ENCODE results near the gene CASP8. TPM values are rescaled to one million over a fixed set of nuclear protein-coding genes. Genes with fewer than 3 reads are reported as not detected.
A peak's percentile ranks its signal among the peaks of the same experiment; 100 is the strongest.

The CASP8 gene
- total RNA-seq, 4 donors from 2014 or later = 4.9 to 17.9 (median 5.3) TPM

- 31% methylated on average over 8 of the region's 8 CpGs for WGBS
- no peaks in the 10 kb centered on the region for H3K27me3 ChIP-seq
- no peak overlapping the region for H3K4me3 ChIP-seq
- H3K4me1 ChIP-seq = peaks cover 14 to 28% (median 22%) of the 10 kb centered on the region in 4 donors
- no peaks in the 10 kb centered on the region for H3K36me3 ChIP-seq
- intact Hi-C loops (cut with DNase I) = no loop called here
- H3K9me3 ChIP-seq = no peaks in the 10 kb centered on the region
- peak overlapping the region in 1 of 4 donors; percentile 7 for H3K27ac ChIP-seq (replicated peaks in 1 of 4)
- peak; percentile 95 for DNase-seq (ENCODE audit: extremely low spot score)
- TF ChIP-seq CTCF (IDR thresholded peaks at IDR 0.05) = peak; percentile 67 to 84 (median 71)
- TF ChIP-seq POLR2AphosphoS5 (IDR thresholded peaks at IDR 0.05) = peak; percentile 48 to 63
- TF ChIP-seq EP300 (IDR thresholded peaks at IDR 0.05) = no peak
Measured at GRCh38 chr2:201231781-201232466, 28.4 kb upstream of the CASP8 start.

GRCh38 chr2:201232467-201232815, 27.9 kb upstream of the CASP8 start:
- TF ChIP-seq CTCF (IDR thresholded peaks at IDR 0.05) (no peak), EP300 (IDR thresholded peaks at IDR 0.05) (no peak), POLR2AphosphoS5 (IDR thresholded peaks at IDR 0.05) (no peak), POLR2A (IDR thresholded peaks at IDR 0.05; ENCODE audit: low read depth) (no peak)
- Histone ChIP-seq H3K4me1 (peaks cover 14 to 29% (median 22%) of the 10 kb centered on the region in 4 donors), H3K27me3 (no peaks in the 10 kb centered on the region), H3K27ac (replicated peaks in 1 of 4) (peak overlapping the region in 1 of 4 donors; percentile 7), H3K9me3 (no peaks in the 10 kb centered on the region), H3K36me3 (no peaks in the 10 kb centered on the region), H3K4me3 (no peak overlapping the region)
- WGBS = 70% methylated on average over 3 of the region's 3 CpGs
- no peak for DNase-seq (ENCODE audit: extremely low spot score)
- intact Hi-C loops (cut with DNase I) = no loop called here

- Histone ChIP-seq H3K4me3 (peak overlapping the region; percentile 15 to 38 (median 25)), H3K4me1 (peaks cover 14 to 29% (median 22%) of the 10 kb centered on the region in 4 donors), H3K27ac (replicated peaks in 1 of 4) (peak overlapping the region; percentile 10 to 39 (median 18)), H3K27me3 (no peaks in the 10 kb centered on the region), H3K9me3 (no peaks in the 10 kb centered on the region), H3K36me3 (no peaks in the 10 kb centered on the region)
- intact Hi-C loops (cut with DNase I) = no loop called here
- 48% methylated on average over 8 of the region's 8 CpGs for WGBS
- TF ChIP-seq POLR2AphosphoS5 (IDR thresholded peaks at IDR 0.05) (peak in 1 of 2 donors; percentile 30), POLR2A (IDR thresholded peaks at IDR 0.05; ENCODE audit: low read depth) (no peak), CTCF (IDR thresholded peaks at IDR 0.05) (no peak)
- peak; percentile 89 for DNase-seq (ENCODE audit: extremely low spot score)
Measured at GRCh38 chr2:201233192-201233811, 27.0 kb upstream of the CASP8 start.

- H3K27me3 ChIP-seq = no peaks in the 10 kb centered on the region
- 85% methylated on average over 13 of the region's 21 CpGs for WGBS
- peak; percentile 62 for DNase-seq (ENCODE audit: extremely low spot score)
- intact Hi-C loops (cut with DNase I) = no loop called here
- no peak for TF ChIP-seq POLR2AphosphoS5 (IDR thresholded peaks at IDR 0.05)
- no peak for TF ChIP-seq CTCF (IDR thresholded peaks at IDR 0.05)
- no peak for TF ChIP-seq EP300 (IDR thresholded peaks at IDR 0.05)
- no peak for TF ChIP-seq POLR2A (IDR thresholded peaks at IDR 0.05; ENCODE audit: low read depth)
- H3K4me3 ChIP-seq = peak overlapping the region; percentile 15 to 38 (median 25)
- no peaks in the 10 kb centered on the region for H3K9me3 ChIP-seq
- H3K27ac ChIP-seq (replicated peaks in 1 of 4) = peak overlapping the region; percentile 10 to 39 (median 18)
- peaks cover 14 to 29% (median 22%) of the 10 kb centered on the region in 4 donors for H3K4me1 ChIP-seq
- H3K36me3 ChIP-seq = no peaks in the 10 kb centered on the region
Measured at GRCh38 chr2:201233812-201234662, 26.3 kb upstream of the CASP8 start.
